GM18511 (cell line): ENCODE data around the gene LAMA5.

Source experiments
- ATAC-seq: cut with Tn5 transposase; IDR thresholded peaks from one replicate; pipeline ENCODE4 v1.9.1; 2021; ENCODE audit warnings: mild to moderate bottlenecking, moderate library complexity; ENCODE audit not compliant: unreplicated experiment

LAMA5 gene

GRCh38 chr20:62359491-62360121 lies 7.5 kb downstream of the LAMA5 start:
- no peak for ATAC-seq

- ATAC-seq, result no peak
Measured at GRCh38 chr20:62359043-62359490, 8.0 kb downstream of the LAMA5 start.

GRCh38 chr20:62358171-62359042 lies 8.7 kb downstream of the LAMA5 start:
- no peak for ATAC-seq

GRCh38 chr20:62357681-62358080 lies 9.4 kb downstream of the LAMA5 start:
- no peak for ATAC-seq

GRCh38 chr20:62357187-62357667 lies 9.9 kb downstream of the LAMA5 start:
- ATAC-seq, result no peak

GRCh38 chr20:62356589-62357186 lies 10.4 kb downstream of the LAMA5 start:
- ATAC-seq, result no peak

- ATAC-seq, result no peak
Measured at GRCh38 chr20:62355878-62356588, 11.1 kb downstream of the LAMA5 start.

GRCh38 chr20:62355516-62355877 lies 11.6 kb downstream of the LAMA5 start:
- no peak for ATAC-seq

GRCh38 chr20:62354811-62355341 lies 12.2 kb downstream of the LAMA5 start:
- no peak for ATAC-seq

GRCh38 chr20:62354031-62354808 lies 12.9 kb downstream of the LAMA5 start:
- ATAC-seq, result no peak

GRCh38 chr20:62353289-62354030 lies 13.7 kb downstream of the LAMA5 start:
- no peak for ATAC-seq

- ATAC-seq, result no peak
Measured at GRCh38 chr20:62352402-62353288, 14.5 kb downstream of the LAMA5 start.

GRCh38 chr20:62351469-62352401 lies 15.4 kb downstream of the LAMA5 start:
- ATAC-seq, result no peak

GRCh38 chr20:62350629-62351422 lies 16.3 kb downstream of the LAMA5 start:
- no peak for ATAC-seq

GRCh38 chr20:62350098-62350628 lies 16.9 kb downstream of the LAMA5 start:
- ATAC-seq, result no peak

GRCh38 chr20:62349556-62350097 lies 17.5 kb downstream of the LAMA5 start:
- no peak for ATAC-seq
